H1 (cell line): ENCODE data around the gene BTBD18. TPM values are rescaled to one million over a fixed set of nuclear protein-coding genes. Genes with fewer than 3 reads are reported as not detected.

Experiments
- BCL11A ChIP-seq, 2 experiments: IDR thresholded peaks; one replicate each; pipeline ENCODE4 v1.6.1; 2011; ENCODE audit warnings: low read depth in 2 of 2, low read length in 2 of 2, mild to moderate bottlenecking in 2 of 2
- CTCF ChIP-seq, 3 experiments: IDR thresholded peaks; 1 replicate in 2 of 3; 2 replicates in 1 of 3; pipeline versions ENCODE4 v1.5.1 to v1.6.1; 2011; ENCODE audit warnings: low read length in 3 of 3, mild to moderate bottlenecking in 3 of 3, inconsistent platforms in 2 of 3, low read depth in 1 of 3, moderate library complexity in 1 of 3; ENCODE audit not compliant: insufficient read depth in 1 of 3; ENCODE audit errors: control extremely low read depth in 1 of 3
- GTF2F1 ChIP-seq: IDR thresholded peaks from 2 replicates; pipeline ENCODE4 v1.6.1; 2012; ENCODE audit warnings: low read depth, low read length, improper control_type of control experiment, borderline replicate concordance
- RAD21 ChIP-seq, 2 experiments: IDR thresholded peaks in 1 of 2; conservative IDR thresholded peaks in 1 of 2; 2 replicates each; pipeline ENCODE4 v1.6.1; 2011; ENCODE audit warnings: low read depth in 2 of 2, low read length in 2 of 2, improper control_type of control experiment in 1 of 2, inconsistent platforms in 1 of 2, mild to moderate bottlenecking in 1 of 2, moderate library complexity in 1 of 2
- RNF2 ChIP-seq: fragments of 200-900, 300-1000 bp; sonication (generic); IDR thresholded peaks from 2 replicates; pipeline ENCODE4 v1.7.1; 2016; ENCODE audit warnings: borderline replicate concordance, low read depth, mild to moderate bottlenecking, antibody characterized with exemption, low read length; ENCODE audit not compliant: poor library complexity, severe bottlenecking; ENCODE audit errors: missing control alignments
- SAP30 ChIP-seq: fragments of 300-600 bp; sonication (generic); IDR thresholded peaks from 2 replicates; pipeline ENCODE4 v1.7.1; 2012; ENCODE audit warnings: low read length, moderate library complexity, mild to moderate bottlenecking, inconsistent platforms; ENCODE audit not compliant: insufficient read depth, insufficient replicate concordance
- YY1 ChIP-seq: IDR thresholded peaks from 2 replicates; pipeline ENCODE4 v1.6.1; 2011; ENCODE audit warnings: low read depth, mild to moderate bottlenecking, low read length
- polyA plus RNA-seq, 7 experiments: library from polyadenylated mRNA; depleted of rRNA in 3 of 7; stranded (reverse) in 5 of 7; unstranded in 2 of 7; fragments of >200 nt in 5 of 7; fragments of 200-250 nt in 2 of 7; gene quantifications; 1 replicate in 5 of 7; 2 replicates in 1 of 7; 4 replicates in 1 of 7; pipeline versions ENCODE4 v1.2.1 to v1.2.3, GENCODE V29; 2011 to 2013; ENCODE audit warnings: missing spikeins in 2 of 7, mixed read lengths in 2 of 7
- total RNA-seq: library from RNA; stranded (reverse); fragmentation: NEBNext Ultra II Directional; extraction: Animal tissue kit (Norgen Biotek cat#: 25700); gene quantifications from 2 replicates; pipeline ENCODE4 v1.2.1, GENCODE V29; 2021

Gene BTBD18
- total and polyA plus RNA-seq, 2 of the 8 experiments (the other 6 are each of a cell fraction or from before 2014, with no cell fraction given) = 0.03 TPM; not detected in 1

- TF ChIP-seq CTCF (IDR thresholded peaks at IDR 0.05; ENCODE audit: control extremely low read depth in 1 of 3, insufficient read depth in 1 of 3, low read depth in 1 of 3, low read length in 3 of 3) (peak in 2 of 3 experiments; percentile 58 to 61; a peak in 3 of 4 replicates), YY1 (no peak), BCL11A (IDR thresholded peaks at IDR 0.05; ENCODE audit: low read depth in 2 of 2, low read length in 2 of 2) (no peak), RAD21 (IDR thresholded peaks at IDR 0.05 in 1 of 2, conservative IDR thresholded peaks at IDR 0.05 in 1 of 2; ENCODE audit: low read depth in 2 of 2, low read length in 2 of 2) (peak; percentile 62 to 78), SAP30 (no peak), GTF2F1 (no peak), RNF2 (no peak)
- TF ChIP-seq, all 59 proteins: peak for 3
Observed at GRCh38 chr11:57751676-57752253, at the start of gene BTBD18 (continued).
